Fibroblast of mammary gland (primary cell): Measurements from ENCODE around the gene DDX31.
A peak's percentile ranks its signal among the peaks of the same experiment; 100 is the strongest.

ENCODE experiments used
- DNase-seq: peaks from one replicate; pipeline ENCODE4 v3.0.0-alpha.2; 2010; ENCODE audit warnings: low read depth
- H3K4me3 ChIP-seq: 2 replicates; pipeline ENCODE4 v1.5.1; 2011; ENCODE audit warnings: low read depth, mild to moderate bottlenecking, low read length, moderate library complexity; ENCODE audit not compliant: control insufficient read depth
- TF ChIP-seq, protein P1 (sequence below): conservative IDR thresholded peaks from 2 replicates; pipeline ENCODE4 v1.5.1; 2011; ENCODE audit warnings: low read depth, low read length, inconsistent platforms; ENCODE audit not compliant: control insufficient read depth, insufficient read depth

DDX31 gene

DNA sequence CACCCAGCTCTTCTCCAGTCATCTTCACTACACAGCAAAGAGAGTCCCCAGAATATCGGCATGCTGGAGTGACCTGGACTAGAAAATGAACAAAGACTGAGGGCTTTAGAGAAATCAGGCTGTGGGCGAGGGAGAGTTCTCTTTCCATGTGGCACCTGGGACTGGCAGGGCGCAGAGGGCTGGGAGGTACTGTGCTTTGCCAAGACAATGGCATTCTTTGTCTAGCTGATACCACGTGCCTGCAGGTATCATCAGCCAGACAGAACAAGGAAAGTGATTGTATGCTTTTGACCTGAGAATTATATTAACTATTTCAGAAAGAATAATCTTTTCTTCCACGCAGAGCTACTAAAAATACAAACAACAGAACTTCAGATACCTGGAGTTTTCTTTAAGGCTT, 30.5 kb downstream of the DDX31 start:
- TF ChIP-seq, protein P1, sequence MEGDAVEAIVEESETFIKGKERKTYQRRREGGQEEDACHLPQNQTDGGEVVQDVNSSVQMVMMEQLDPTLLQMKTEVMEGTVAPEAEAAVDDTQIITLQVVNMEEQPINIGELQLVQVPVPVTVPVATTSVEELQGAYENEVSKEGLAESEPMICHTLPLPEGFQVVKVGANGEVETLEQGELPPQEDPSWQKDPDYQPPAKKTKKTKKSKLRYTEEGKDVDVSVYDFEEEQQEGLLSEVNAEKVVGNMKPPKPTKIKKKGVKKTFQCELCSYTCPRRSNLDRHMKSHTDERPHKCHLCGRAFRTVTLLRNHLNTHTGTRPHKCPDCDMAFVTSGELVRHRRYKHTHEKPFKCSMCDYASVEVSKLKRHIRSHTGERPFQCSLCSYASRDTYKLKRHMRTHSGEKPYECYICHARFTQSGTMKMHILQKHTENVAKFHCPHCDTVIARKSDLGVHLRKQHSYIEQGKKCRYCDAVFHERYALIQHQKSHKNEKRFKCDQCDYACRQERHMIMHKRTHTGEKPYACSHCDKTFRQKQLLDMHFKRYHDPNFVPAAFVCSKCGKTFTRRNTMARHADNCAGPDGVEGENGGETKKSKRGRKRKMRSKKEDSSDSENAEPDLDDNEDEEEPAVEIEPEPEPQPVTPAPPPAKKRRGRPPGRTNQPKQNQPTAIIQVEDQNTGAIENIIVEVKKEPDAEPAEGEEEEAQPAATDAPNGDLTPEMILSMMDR, result no peak
- no peak for DNase-seq

GRCh38 chr9:132638240-132638639, 31.5 kb downstream of the DDX31 start:
- peak; percentile 87 for DNase-seq
- no peak overlapping the region for H3K4me3 ChIP-seq
- TF ChIP-seq, protein P1, result no peak

More for the DNA sequence above, 30.5 kb downstream of the DDX31 start:
- no peak overlapping the region for H3K4me3 ChIP-seq

GRCh38 chr9:132637801-132638200, 32.0 kb downstream of the DDX31 start:
- TF ChIP-seq, protein P1, result no peak
- DNase-seq, result no peak
- no peak overlapping the region for H3K4me3 ChIP-seq

DNA sequence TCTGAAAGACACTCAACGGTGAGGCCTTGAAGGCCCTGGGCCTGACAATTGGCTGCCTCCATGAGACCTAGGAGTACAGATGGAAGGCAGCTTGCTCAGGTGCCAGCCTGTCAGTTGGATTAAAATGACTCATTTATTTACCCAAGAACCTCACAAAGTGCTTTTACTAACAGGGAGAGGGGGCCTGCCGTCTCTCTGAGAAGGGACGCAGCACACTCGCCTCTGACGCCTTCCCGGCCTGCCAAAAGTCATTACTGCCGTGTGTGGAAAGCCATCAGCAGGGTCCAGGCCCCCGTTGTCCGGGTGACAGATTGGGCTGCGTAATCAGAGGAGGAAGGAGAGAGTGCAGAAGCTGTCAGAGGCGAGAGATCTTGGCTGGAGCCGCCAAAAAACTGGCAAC, 32.4 kb downstream of the DDX31 start:
- DNase-seq, result no peak
- TF ChIP-seq, protein P1, result no peak
- H3K4me3 ChIP-seq, result no peak overlapping the region

GRCh38 chr9:132634327-132634726, 35.5 kb downstream of the DDX31 start:
- DNase-seq, result no peak
- TF ChIP-seq, protein P1, result no peak
- H3K4me3 ChIP-seq, result no peak overlapping the region

GRCh38 chr9:132632413-132633129, 37.2 kb downstream of the DDX31 start:
- H3K4me3 ChIP-seq, result no peak overlapping the region
- no peak for DNase-seq
- TF ChIP-seq, protein P1, result no peak
